Right renal pelvis (tissue), 4 donors: ENCODE results near the gene IMPG2. TPM values are rescaled to one million over a fixed set of nuclear protein-coding genes. Genes with fewer than 3 reads are reported as not detected.
"Not testable (repeated sequence)": the region's sequence is repeated elsewhere in the genome, so short reads cannot be mapped to it uniquely, and the experiment has no call there.

Experiments
- DNase-seq, 4 donors: peaks; one replicate each; pipeline ENCODE4 v3.0.0-alpha.2; 2013; ENCODE audit warnings: low read depth in 4 of 4, low spot score in 3 of 4, missing footprints in 1 of 4
- polyA plus RNA-seq, 4 donors: library from polyadenylated mRNA; unstranded; fragments of 120-200 nt; gene quantifications; one replicate each; pipeline ENCODE4 v1.2.1, GENCODE V29; 2013; ENCODE audit not compliant: insufficient read length in 4 of 4

IMPG2 gene
- polyA plus RNA-seq, result under 1 TPM; 0.29 to 0.63 (median 0.47) TPM

DNA sequence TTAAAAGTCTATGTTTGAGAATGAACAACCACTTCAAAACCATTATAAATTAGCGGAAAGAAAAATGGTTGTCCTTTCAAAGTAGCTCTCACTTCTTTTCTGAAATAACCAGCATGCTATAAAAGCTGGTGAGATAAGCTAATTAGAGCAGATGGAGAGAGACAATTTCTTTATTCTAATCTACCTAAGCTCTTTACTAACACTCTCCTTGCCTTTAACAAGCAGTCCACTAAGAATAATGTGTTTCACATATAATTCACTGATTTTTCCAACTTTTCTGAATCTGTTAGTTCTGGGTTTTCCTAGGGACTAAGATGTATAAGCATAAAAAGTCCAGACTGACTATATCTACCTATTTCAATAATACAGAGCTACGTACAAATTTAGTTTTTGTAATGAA is at the start of gene IMPG2:
Gene IMPG2, minus strand, starts transcription at position 101 of the 400 bp plus-strand sequence. CDS start 203 bp downstream, outside the sequence.
- no peak for DNase-seq

DNA sequence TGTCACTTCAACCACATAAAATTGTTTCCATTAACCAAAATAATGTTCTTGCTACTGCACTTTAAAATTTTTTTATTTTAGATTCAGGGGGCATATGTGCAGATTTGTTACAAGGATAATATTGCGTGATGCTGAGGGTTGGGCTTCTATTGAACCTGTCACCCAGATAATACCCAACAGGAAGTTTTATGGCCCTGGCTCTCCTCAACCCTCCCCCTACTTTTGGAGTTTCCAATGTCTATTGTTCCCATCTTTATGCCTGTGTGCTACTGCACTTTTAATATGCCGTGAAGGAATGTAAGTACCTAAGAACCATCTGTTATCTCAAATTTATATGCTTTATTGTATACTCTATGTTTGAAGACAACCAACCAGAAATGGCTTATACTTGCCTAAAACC is 42.0 kb upstream of the IMPG2 start:
- DNase-seq, result no peak

DNA sequence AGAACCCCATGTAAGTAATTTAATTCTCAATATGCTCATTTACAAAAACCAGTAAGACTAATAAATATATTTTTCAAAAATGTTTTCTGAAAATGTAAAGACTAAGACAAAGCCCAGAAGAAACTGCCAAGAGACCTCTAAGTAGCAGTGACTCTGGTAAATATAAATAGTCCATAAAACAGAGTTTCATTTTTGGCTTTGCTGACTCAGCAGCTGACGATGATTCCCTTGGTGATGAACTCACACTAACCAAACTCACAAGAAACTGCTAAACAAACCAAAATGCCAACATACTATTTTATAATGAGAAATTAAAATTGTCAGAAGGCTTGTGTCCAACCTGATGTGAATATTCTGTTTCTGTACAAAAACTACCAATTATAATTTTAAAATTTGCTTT is 31.5 kb upstream of the IMPG2 start:
- DNase-seq, result no peak

DNA sequence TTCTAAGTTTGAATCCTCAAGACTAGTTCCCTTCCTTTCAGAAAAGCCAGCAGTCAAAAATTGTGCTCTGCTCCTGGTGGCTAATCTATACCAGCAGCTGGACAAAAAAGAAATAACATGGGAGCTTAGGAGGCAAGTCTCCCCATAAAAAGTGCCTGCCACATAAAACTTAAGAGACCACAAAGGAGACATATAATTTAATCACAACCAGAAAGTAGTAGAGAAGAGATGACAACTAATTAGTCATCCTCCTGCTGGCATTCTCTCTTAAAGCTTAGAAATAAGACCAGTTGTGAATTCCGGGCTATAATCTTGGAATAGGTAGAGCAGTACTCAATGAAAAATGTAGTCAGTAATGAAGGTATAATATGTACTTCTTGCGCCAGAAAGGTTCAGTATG is 20.2 kb upstream of the IMPG2 start:
- DNase-seq, result no peak

DNA sequence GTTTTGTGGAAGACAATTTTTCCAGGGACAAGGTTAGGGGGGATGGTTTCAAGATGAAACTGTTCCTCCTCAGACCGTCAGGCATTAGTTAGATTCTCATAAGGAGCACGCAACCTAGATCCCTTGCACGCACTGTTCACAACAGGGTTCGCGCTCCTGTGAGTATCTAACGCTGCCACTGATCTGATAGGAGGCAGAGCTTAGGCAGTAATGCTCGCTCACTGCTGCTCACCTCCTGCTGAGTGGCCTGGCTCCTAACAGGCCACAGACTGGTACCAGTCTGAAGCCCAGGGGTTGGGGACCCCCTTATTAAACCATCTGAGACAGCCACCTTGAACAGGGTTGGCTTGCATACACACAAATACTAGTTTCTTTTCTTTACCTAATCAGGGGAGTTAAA is 13.5 kb upstream of the IMPG2 start:
- no peak for DNase-seq

DNA sequence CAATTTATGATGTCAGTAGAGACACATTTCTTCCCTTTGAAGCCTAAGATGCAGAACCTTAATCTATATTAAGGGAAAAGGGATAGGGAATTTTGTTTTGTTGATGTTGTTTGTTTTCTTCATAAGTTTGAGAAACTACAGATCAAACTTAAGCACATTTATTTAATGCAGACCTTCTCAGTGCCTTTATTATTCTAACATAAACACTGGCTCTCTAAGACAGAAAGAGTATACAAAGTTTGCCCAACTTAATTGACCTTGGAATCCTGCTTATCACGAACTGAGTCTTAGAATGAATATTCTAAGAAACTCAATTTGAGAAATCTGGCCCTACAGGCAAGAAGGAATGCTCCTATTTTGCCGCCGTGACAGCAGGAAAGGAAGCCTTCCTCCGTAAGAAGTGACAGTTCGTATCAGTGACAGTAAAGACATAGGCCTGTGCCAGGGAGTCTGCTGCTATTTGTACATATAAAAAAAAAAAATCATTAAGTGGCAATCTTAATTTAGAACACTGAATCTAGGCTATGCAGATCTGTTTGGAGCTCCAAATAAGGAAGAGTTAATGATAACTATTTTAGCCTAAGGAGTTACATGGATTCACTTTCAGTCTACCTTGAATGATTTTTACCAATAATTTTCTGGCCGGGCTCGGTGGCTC is 8.8 kb upstream of the IMPG2 start:
- no peak for DNase-seq

DNA sequence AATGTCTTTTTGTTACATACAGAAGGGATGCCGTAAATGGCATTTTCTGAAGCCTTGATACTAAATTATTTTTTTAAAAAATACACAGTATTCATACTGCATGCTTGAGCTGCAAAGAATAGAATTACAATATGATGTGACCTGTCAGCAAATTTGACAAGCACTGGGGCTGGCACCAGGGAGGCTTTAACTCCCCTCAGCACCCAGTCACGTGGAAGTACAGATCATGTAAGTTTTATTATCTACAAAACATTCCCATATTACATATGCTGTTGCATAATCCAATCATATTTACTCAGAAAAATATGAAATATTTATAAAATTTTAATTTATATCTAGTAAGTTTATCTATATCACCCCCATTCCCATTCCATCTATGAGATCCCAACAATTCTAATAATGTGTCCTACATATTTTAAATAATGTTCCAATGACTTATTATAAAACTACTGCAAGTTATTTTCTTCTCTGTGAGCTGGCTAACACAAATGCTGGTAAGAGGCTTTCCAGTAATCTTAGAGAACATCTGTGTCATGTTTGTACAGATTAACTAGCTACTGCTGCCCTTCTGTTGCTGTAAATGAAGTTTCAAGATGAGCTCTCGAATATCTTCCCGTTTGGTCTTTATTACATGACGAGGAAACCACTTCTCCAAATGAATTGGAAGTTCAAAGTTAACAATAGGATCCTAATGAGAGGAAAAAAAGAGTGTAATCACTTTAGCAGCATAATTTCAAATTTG is 5.2 kb upstream of the IMPG2 start:
- no peak for DNase-seq

DNA sequence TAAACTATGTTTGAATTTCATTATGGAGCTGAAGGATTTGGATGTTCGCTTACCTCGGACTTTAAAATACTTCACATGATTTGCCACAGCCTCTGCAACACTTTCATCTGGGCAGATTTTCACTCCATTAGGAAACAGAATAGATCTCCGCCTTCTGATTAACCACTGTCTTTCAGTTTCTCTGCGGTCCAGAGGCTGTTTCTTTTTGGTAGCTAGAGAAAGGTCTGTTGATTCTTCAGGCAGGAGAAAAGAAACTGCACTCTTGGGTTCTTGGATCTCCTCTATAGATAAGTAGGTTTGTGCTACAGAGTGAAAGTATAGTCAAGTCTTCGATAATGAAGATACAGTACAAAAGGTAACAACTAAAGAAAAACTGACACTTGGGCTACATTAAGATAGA is 844 bp downstream of the IMPG2 start:
- DNase-seq, result no peak

DNA sequence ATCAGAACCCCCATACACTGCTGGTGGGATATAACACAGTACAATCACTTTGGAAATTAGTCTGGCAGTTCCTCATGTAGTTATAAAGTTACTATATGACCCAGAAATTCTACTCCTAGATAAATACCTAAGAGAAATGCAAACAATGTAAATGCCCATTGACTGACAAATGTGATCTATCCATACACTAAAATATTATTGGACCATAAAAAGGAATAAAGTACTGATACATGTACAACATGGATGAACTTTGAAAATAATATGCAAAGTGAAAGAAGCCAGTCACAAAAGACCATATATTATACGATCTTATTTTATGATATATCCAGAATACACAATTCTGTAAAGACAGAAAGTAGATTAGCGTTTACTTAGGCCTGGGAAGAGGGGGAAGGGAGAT is 7.8 kb downstream of the IMPG2 start:
- no peak for DNase-seq

DNA sequence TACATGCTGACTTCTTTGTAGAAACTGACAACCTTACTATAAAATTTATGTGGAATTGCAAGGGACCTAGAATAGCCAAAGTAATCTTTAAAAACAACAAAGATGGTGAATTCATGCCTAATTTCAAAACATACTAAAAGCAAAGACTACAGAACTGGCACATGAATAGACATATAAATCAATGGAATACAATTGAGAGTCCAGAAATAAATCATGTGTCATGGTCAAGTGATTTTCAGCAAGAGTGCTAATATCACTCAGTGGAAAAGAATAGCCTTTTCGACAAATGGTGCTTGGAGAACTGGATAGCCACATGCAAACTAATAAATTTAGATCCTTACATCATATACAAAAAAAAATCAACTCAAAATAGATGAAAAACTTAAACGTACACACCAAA is 8.7 kb downstream of the IMPG2 start:
- DNase-seq, result no peak

DNA sequence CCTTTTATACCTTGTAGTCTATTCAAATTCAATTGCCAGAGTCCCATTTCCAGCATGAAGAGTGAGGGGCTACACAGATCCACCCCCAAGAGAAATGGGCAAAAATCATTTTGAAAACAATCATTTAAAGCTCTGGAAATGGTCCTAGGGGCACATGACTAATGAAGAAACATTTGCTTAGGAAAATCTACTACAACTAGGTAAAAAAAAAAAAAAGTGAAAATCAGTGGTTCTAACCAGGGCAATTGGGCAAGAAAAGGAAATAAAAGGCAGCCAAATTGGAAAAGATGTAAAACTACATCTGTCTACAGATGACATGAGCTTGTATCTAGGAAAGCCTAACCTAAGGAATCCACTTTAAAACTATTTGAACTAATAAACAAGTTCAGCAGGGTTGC is 9.4 kb downstream of the IMPG2 start:
- DNase-seq, result no peak

DNA sequence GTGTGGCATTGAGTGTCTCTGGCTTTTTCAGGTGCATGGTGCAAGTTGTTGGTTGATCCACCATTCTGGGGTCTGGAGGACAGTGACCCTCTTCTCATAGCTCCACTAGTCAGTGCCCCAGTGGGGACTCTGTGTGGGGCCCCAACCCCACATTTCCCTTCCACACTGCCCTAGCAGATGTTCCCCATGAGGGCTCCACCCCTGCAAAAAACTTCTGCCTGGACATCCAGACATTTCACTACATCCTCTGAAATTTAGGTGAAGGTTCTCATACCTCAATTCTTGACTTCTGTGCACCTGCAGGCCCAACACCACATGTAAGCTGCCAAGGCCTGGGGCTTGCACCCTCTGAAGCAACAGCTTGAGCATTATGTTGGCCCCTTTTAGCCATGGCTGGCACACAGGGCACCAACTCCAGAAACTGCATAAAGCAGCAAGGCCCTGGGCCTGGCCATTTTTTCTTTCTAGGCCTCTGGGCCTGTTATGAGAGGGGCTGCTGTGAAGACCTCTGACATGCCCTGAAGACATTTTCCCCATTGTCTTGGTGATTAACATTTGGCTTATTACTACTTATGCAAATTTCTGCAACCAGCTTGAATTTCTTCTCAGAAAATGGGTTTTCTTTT is 12.1 kb downstream of the IMPG2 start:
- not testable (repeated sequence) for DNase-seq

DNA sequence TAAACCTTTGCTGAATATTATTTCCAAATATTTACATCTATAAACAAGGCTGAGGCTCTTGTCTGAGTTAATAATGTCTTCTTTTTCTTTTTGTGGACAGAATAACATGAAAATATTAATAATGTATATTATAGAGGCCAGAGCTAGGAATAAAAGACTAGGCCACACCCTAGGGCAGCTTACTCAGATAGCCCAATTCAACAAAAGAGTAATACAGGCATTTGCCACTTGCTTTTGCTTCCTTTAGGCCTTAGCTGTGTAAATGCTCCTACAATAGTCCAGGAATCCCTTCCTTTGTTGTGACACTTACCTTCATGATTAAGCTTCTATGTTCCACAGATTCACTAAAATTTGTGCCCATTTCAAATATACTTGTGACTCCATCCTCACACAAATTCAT is 16.5 kb downstream of the IMPG2 start:
- no peak for DNase-seq

DNA sequence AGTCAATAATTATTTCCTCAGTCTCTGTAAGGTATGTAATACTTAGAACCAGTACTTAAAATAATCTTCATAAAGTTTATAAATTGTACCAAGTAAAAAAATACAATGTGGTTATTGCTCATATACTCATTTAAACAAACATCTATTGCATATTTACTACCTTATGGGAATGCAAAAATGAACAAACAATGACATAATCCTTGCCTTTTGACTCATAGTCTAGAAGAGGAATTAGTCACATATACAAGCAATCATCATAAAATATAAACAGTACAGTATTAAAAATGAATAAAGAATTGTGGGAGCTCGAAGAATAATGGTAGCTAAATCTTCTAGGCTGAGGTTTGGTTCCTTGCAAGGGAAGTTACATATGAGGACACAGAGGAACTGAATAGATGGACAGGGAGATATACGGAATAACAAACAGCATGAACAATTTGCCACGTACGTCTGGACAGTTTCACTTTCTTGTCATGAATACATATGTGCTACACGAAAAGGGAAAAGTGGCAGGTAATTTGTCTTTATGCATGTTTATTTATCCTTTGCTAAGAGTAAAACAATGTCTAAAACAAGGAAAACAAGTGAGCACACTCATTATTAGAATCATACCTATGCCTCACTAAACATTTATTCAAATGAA is 17.2 kb downstream of the IMPG2 start:
- no peak for DNase-seq

DNA sequence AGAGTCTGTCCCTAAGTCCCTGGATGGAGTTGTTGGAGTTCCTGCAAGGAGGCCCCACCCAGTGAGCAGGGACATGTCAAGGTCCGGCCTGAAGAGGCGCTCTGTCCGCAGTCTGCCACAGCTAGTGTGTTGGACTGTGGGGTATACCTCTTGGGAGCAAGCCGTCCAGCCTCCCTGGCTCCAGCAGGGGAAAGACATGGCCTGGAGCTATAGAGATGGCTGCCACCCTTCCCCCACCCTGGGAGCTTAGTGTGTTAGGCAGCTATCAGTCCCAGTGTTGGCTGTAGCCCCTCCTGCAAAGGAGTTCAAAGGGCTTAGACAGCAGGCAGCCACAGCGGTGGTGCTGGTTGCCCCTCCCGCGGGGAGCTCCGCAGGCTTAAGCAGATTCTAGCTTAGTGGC is 20.3 kb downstream of the IMPG2 start:
- no peak for DNase-seq

DNA sequence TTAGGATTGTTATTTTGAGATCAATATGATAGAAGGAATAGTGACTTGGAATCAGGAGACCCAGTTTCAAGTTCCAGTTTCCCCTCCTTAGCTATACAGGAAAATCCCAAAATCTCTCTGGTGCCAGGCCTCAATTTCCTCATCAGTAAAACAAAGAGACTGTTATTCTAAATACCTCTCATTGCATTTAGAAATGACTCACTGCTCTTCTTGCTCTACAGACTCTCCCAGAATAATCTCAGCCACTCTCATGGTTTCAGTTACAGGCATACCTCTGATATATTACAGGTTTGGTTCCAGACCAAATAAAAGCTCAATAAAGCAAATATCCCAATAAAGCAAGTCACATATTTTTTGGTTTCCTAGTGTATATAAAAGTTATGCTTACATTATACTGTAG is 28.3 kb downstream of the IMPG2 start:
- no peak for DNase-seq

DNA sequence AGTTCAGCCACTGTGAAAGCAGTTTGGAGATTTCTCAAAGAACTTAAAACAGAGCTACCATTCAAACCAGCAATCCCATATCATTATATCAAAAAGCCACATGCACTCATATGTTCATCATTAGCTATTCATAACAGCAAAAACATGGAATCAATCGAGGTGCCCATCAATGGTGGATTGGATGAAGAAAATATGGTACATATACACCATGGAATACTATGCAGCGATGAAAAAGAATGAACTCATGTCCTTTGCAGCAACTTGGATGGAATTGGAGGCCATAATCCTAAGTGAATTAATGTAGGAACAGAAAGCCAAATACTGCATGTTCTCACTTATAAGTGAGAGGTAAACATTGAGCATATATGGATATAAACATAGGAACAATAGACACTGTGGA is 32.1 kb downstream of the IMPG2 start:
- no peak for DNase-seq

DNA sequence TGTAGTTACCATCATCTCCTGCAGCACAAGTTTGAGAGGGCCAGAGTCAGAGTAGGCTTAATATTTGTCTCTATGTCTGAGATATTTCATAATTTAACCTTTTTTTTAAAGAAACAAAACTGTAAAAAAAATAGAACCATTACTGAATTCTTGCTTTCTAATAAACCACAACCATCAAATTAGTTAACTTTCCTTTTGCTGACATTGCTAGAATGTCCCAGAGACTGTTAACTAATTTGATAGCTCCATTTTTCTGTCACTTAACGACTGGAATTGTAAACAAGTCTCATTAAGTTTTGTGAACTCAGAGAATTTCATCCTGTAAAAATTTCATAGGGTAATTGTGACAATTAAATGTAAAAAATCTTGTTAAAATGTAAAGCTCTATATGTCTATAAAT is 35.6 kb downstream of the IMPG2 start:
- DNase-seq, result no peak

DNA sequence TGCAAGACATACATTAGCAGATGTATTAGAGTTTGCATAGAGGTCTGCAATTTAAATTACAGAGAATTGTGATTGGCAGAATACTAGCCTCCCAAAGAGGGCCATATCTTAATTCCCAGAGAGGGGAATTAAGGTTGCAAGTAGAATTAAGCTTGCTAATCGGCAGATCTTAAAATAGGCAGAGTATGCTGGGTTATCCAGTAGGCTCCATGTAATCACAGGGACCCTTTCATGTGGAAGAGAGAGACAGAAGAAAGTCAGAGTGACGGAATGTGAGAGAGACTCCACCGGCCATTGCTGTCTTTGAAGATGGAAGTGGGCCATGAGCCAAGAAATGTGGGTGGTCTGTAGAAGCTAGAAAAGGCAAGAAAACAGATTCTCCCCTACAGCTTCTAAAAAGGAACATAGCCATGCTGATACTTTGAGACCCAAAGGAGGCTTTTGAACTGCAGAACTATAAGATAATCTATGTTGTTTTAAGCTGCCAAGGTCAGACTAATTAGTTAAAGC is 38.8 kb downstream of the IMPG2 start:
- peak in 1 of 4 donors; percentile 13 for DNase-seq

DNA sequence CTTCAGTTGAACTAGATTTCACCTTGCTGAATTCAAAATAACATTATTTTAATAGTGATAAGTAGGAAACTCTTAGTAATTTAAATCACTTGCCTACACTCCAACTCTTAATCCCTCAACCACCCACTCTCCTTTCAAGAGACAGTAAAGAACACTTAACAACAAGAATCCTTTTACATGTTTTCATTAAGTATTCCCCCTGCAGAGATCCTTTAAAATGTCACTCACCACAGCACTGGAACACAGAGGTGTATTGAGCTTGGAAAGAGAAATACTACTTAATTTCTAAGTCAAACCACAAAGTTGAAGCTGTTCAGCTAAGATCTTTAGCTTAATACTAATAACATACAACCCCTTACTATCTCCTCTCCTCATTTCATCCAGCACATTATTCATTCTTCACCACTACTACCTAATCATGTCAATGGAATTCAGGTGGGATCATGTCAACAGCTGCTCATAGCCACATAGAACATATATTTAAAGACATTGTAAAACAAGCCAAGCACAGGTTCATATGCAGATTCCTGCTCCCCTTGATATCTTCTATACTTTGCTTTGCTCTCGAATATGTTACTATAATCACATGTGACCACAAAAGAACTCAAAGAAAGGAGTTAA is 40.5 kb downstream of the IMPG2 start:
- no peak for DNase-seq

DNA sequence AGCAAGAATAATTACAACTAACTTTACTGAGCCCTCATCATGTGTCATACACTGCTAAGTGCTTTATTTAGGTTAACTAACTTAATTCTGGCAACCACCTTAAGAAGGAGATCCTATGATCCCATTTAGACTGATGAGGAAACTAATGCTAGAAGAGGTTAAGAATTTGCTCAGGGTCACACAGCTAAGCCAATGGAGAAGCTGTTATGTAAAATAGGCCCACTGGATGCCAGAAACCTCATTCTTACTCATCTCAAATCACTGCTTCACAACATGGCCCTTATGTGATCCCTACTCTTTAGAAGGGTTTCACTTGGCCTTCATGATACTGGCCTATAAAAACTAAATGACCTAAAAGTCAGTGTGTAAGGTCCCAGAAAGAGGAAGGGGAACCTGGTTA is 41.2 kb downstream of the IMPG2 start:
- no peak for DNase-seq
